Activated naive CD4-positive, alpha-beta T cell treated with anti-CD3 and anti-CD28 coated beads, Interleukin-2, amount 50 U/mL, for 16 hours (primary cell): ENCODE measurements around the gene MASP2.
"Not testable (repeated sequence)": the region's sequence is repeated elsewhere in the genome, so short reads cannot be mapped to it uniquely, and the experiment has no call there.

Experiments
- DNase-seq: peaks from one replicate; pipeline ENCODE4 v3.0.0-alpha.2; 2020

The MASP2 gene

GRCh38 chr1:11058026-11058425, 11.0 kb upstream of the MASP2 start:
- DNase-seq: no peak

- DNase-seq: no peak
Observed at GRCh38 chr1:11057477-11057876, 10.4 kb upstream of the MASP2 start.

DNA sequence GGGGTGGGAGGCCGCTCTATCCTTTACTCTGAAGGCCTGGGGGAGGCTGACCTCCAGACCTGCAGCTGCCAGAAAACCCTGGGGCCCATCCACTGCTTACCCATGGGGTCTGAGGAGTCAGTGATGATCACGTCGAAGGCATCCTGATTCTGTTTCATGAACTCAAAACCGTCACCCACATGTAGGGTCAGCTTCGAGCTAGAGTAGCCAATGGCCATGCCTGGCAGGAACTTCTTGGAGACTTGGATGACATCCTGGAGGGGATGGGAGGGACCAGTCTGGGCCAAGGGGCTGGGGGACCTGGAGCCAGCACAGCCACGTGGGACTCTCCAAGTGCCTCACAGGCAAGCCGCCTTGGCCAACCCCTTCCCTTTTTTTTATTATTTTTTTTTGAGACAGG, 9.5 kb upstream of the MASP2 start:
- DNase-seq: no peak

GRCh38 chr1:11055676-11056075, 8.6 kb upstream of the MASP2 start:
- DNase-seq: no peak

DNA sequence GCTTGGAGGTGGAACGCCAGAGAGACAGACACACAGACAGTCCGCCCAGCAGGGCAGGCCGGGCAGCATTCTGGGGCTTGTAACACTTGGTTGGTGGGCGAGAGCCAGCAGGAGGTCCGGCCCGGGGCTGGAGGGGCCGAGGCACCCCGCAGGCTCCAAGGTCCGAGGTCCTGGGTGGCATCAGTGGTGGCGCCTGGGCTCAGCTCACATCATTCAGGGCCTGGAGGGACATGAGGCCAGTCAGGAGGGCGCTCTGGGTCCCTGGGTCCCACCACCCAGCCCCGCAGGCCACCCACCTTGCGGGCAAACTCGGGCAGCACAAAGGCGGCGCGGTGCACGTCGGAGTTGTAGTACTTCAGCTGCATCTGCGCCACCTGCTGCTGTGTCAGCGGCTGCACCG, 7.6 kb upstream of the MASP2 start:
- DNase-seq: no peak

GRCh38 chr1:11054181-11054580, 7.1 kb upstream of the MASP2 start:
- DNase-seq: no peak

- DNase-seq: no peak
Observed at GRCh38 chr1:11053758-11054137, 6.7 kb upstream of the MASP2 start.

DNA sequence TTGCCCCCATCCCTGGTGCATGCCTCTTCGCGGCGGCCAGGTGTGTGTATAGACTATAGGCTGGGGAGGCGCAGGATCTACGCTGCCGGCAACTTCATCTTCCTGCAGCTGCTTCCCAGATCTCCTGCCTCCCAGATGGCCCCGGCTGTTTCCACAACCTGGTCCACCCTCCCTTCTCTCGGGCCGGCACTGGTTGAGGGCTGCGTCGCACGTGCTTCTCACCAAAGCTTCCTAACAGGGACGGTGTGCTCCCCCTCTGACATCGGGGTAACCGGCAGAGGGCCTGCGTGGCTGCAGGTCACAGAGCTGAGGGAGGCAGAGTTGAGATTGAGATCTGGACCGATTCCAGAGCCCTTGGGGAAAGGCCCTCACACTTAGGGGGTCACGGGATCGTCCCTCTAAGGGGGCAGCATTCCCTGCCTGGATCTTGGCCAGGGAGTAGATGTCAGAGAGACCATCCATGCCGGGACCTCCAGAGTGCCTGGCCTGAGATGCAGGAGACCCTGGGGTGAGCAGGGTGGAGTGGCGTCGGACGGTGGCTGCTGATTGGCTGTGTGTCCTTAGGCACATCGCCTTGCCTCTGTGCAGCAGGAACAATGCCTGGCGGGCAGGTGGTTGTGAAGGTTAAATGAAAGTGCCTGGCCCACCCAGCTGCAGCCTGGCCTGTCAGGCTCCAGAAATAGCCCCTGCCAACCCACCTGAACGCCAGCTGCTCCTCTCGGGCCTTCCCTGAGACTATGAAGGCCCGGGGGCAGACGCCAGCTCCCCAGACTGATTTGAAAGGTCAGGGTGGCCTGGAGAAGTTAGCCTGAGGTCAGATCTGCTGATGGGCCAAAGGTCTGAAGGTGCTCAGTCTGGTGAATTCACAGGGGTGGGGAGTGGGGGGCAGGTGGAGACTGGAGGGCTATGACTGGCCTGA, 6.1 kb upstream of the MASP2 start:
- DNase-seq: no peak

DNA sequence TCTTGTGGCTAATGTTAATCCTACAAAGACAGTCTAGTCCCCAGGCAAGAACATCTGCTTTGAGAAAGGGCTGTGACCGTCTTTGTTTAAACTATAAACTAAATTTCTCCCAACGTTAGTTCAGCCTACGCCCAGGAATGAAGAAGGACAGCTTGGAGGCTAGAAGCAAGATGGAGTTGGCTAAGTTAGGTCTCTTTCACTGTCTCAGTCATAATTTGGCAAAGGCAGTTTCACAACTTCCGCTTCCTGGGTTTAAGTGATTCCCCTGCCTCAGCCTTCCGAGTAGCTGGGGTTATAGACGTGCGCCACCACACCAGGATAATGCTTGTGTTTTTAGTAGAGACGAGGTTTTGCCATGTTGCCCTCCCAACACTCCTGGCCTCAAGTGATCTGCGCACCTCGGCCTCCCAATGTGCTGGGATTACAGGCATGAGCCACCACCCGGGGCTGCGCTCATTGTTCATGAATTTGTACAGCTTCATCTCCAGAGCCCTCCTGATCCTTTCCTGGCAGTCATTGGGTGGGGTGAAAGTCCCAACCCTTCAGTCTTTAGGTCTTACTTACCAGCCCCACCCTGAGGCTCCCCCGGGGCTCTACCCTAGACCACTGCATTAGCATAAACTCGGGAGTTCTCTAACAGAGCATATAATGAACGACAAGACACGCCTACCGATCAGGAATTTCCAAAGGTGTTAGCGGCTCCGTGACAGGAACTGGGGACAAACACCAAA, 4.9 kb upstream of the MASP2 start:
- DNase-seq: no peak

- DNase-seq: not testable (repeated sequence)
Observed at GRCh38 chr1:11051121-11051520, 4.1 kb upstream of the MASP2 start.

- no peak for DNase-seq
Observed at GRCh38 chr1:11046270-11046566, 821 bp downstream of the MASP2 start.

- DNase-seq: no peak
Observed at GRCh38 chr1:11045428-11046269, 1.4 kb downstream of the MASP2 start.

DNA sequence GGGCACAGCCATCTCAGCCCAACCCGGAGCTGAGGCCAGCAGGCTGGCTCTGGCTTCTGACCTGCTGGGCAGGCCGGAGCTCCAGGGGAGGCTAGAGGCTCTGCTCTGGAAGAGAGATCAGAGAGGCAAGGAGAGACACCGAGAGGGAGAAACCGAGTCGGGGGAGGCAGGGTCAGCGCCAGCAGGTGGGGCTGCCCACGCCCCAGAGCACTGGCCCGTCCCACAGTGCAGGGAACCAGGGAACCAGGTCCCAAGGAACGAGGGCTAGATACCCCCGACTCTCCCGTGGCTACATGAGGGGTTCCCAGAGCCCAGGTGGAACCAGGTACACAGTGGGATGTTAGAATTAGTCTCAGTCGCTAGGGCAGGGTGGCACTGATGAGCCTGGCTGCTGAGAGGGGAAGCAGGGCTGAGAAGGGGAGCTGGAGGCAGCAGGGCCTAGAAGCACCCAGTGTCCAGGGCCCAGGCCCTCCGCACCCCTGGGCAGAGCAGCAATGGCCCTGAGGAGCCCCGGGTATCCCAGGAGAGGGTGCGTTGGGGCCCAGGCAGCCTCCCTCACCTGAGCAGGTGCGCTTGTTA, 2.1 kb downstream of the MASP2 start:
- no peak for DNase-seq

DNA sequence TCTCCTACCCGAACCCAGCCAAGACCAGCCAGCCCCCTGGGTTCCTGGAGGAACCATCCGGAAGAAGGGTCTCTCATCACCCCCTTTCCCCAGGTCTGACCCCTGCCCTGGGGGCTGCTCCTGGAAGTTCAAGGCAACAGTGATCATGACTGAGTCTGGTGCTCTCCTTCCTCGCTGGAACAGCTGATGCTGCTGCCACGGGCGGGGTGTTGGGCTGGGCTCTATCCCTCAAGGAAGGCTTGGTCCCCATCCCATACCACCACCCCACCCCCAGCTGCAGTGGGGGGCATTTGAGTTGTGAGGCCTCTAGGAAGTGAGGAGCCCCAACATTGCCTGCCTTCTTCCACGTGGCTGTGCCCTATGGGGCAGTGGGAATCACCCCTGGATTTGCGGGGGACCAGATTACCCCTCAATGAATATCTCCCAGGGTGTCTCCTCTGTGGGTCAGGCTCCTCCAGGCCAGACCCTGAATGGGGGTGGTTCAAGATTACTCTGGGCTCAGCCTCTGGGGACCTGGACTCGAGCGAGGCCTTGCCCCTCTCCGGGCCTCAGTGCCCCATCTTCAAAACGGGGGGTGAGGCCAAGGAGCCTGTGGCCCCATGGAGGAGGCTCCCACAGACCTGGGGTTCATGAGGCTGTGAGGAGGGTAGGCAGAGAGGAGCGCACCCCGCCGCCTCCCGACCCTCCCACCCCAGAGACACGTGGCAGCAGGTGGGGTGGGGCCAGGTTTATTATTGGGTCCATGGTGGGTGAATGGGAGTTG, 2.8 kb downstream of the MASP2 start:
- DNase-seq: no peak

GRCh38 chr1:11042995-11043874, 3.8 kb downstream of the MASP2 start:
- no peak for DNase-seq

DNA sequence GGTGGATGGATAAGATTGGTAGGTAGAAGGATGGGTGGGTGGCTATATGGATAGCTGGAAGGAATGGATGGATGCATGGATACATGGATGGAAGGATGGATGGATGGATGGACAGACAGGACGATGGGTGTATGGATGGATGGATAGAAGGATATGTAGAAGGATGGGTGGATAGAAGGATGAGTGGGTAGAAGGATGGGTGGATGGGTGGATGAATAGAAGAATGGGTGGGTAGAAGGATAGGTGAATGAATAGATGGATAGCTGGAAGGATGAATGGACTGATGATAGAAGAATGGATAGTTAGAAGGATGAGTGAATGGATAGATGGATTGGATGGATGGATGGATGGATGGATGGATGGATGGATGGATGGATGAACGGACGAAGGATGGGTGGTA, 5.0 kb downstream of the MASP2 start:
- no peak for DNase-seq

GRCh38 chr1:11041048-11041447, 6.0 kb downstream of the MASP2 start:
- DNase-seq: no peak

DNA sequence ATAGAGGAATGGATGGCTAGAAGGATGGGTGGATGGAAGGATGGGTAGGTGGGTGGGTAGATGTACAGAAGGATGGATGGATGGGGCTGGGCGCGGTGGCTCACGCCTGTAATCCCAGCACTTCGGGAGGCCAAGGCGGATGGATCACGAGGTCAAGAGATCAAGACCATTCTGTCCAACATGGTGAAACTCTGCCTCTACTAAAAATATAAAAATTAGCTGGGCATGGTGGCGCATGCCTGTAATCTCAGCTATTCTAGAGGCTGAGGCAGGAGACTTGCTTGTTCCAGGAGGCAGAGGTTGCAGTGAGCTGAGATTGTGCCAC, 7.0 kb downstream of the MASP2 start:
- not testable (repeated sequence) for DNase-seq

GRCh38 chr1:11039351-11040104, 7.5 kb downstream of the MASP2 start:
- no peak for DNase-seq

- DNase-seq: peak; percentile 86
Observed at GRCh38 chr1:11037740-11038182, 9.3 kb downstream of the MASP2 start.
